ENCODE data around the gene SRP14. TPM values are rescaled to one million over a fixed set of nuclear protein-coding genes. Genes with fewer than 3 reads are reported as not detected.

The SRP14 gene
- total RNA-seq, 1 donor from 2014 or later = 235 TPM

DNA sequence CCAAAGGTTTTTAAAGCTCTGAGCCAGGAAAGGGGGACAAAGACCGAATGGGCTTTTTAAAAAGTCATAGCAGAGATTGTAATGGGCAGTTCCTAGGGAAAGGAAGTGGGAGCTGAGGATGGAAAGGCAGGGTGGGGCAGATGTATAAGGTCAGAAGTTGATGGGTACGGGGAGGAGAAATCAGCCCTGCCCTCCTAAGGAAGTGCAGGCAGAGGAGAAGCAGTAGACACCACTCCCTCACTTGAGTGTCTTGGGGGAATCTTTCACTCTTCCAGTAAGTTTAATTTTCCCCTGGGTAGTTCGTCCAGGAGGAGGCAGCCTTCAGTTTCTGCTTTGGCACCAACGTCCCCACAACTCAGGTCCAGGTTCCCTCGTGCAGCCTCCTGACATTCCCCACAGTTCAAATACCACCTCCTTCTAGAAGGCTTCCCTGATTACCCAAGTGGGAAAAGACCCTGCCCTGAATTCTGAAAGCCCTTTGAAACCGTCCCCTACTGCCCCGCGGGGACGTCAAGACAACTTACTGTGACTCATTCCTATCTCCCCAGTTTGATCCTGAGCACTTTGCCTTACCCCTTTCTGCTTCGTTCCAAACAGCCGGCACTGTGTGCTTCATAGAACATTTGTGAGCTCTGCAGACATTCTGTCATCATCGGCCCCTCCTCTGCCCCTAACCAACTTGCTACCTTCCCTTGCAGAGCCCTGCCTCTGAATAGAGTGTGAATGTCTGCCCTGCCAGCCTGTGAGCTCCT, 14.3 kb upstream of the SRP14 start:
- intact Hi-C loops (cut with micrococcal nuclease) = no loop called here
- DNase-seq (no peak), ATAC-seq (no peak)

- no peak for ATAC-seq
- DNase-seq = no peak
- intact Hi-C loops (cut with micrococcal nuclease) = no loop called here
These were observed 13.6 kb upstream of the SRP14 start for GRCh38 chr15:40052604-40053003.

DNA sequence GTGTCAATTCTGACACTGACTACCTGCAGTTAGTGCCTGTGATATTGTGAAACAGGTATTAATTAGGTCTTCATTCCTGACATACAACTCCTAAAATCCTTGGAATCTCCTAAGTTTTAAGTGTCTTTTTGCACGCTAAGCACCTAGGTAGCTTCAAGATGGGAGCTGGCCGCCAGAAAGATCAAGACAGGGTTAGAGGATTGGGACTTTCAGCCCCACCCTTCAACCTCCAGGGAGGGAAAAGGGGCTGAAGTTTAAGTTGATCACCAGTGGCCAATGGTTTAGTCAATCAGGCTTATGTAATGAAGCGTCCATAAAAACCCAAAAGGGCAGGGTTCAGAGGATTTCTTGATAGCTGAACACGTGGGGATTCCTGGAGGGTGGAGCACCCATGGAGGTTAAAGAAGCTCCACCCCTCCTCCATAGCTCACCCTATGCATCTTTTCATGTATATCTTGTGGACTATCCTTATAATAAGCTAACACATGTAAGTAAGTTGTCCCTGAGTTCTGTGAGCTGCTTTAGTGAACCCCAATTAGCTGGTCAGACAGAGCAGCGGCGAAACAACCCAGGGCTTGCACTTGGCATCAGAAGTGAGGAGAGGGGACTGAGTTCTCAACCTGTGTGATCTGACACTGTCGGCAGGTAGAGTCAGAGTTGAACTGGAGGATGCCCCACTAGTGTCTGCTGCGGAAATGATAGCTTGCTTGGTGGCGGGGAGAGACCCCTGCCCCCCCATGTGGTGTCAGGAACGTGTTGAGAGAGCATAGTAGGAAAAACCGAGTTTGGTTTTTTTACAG, 12.8 kb upstream of the SRP14 start:
- intact Hi-C loops (cut with micrococcal nuclease) = no loop called here
- DNase-seq = no peak
- ATAC-seq = no peak

GRCh38 chr15:40050788-40051470, 11.9 kb upstream of the SRP14 start:
- no peak for ATAC-seq
- intact Hi-C loops (cut with micrococcal nuclease) = no loop called here
- DNase-seq = no peak

GRCh38 chr15:40048926-40049475, 10.0 kb upstream of the SRP14 start:
- intact Hi-C loops (cut with micrococcal nuclease) = loop anchor here (10.0 kb wide), 2 partner anchors 56 to 166 kb away; partner anchors contain the start of gene BMF
- ATAC-seq (no peak), DNase-seq (no peak)

DNA sequence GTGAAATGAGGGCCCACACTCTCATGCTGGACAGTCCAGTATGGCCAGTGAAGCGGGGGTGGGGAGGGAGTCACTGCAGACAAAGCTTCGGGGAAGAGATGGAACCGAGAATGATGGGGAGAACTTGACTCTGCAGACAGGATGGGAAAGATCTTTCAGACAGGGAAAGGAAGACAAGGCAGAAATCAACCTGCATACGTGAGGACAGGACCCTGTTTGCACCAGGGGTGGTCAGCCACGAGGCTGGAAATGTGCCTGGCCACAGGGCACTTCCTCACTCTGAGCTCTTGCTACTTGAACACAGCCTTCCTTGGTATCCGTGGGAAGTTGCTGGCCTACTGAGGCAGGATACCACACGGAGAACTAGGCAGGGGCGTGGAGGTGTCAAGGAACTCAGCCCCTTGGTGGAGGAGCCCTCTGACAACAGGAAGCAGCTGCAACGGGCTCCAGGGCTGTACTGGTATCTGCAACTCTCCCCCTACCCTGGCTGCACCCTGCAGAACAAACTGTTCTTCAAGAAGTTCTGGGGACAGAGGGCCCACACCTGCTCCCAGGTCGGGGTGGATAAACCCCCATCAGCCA, 9.3 kb upstream of the SRP14 start:
- DNase-seq (no peak), ATAC-seq (no peak)
- intact Hi-C loops (cut with micrococcal nuclease) = loop anchor here (10.0 kb wide), 2 partner anchors 56 to 166 kb away; partner anchors contain the start of gene BMF

GRCh38 chr15:40047415-40048210, 8.6 kb upstream of the SRP14 start:
- DNase-seq (peak; percentile 52), ATAC-seq (peak; percentile 42)
- intact Hi-C loops (cut with micrococcal nuclease) = loop anchor here (10.0 kb wide), 2 partner anchors 57 to 167 kb away; partner anchors contain the start of gene BMF

- ATAC-seq = no peak
- DNase-seq = no peak
- intact Hi-C loops (cut with micrococcal nuclease) = loop anchor here (10.0 kb wide), 2 partner anchors 58 to 168 kb away; partner anchors contain the start of gene BMF
These were observed 7.9 kb upstream of the SRP14 start for GRCh38 chr15:40046721-40047414.

DNA sequence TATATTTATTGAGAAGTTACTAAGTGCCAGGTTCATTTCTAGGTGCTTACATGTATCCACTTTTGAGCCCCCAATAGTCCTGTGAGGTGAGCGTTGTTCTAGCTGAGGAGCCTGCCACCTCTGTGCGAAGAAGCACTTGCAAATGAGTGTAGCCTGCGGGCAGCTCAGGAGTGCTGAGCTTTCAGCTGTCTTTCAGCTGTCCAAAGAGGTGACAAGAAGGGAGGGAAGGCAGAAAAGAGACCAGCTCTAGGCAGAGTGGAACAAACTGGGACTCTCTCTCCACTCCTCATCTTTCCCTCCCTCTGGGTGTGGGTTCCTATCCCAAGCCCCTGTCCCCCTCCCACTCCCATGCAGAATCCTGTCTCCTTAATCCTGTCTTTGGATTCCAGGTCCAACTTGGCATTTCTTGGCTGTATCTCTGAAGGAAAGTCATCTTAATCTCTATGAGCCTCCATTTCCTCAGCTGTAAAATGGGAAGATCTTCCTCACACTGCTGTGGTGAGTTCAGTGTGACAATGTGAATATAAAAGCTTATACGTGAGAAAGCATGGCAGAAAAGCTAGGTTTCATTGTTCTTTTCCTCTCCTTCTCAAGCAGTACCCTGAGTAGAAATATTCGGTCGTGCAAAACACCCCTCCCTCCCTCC, 6.7 kb upstream of the SRP14 start:
- ATAC-seq (peak; percentile 6), DNase-seq (no peak)
- intact Hi-C loops (cut with micrococcal nuclease) = loop anchor here (10.0 kb wide), 2 partner anchors 59 to 169 kb away; partner anchors contain the start of gene BMF

DNA sequence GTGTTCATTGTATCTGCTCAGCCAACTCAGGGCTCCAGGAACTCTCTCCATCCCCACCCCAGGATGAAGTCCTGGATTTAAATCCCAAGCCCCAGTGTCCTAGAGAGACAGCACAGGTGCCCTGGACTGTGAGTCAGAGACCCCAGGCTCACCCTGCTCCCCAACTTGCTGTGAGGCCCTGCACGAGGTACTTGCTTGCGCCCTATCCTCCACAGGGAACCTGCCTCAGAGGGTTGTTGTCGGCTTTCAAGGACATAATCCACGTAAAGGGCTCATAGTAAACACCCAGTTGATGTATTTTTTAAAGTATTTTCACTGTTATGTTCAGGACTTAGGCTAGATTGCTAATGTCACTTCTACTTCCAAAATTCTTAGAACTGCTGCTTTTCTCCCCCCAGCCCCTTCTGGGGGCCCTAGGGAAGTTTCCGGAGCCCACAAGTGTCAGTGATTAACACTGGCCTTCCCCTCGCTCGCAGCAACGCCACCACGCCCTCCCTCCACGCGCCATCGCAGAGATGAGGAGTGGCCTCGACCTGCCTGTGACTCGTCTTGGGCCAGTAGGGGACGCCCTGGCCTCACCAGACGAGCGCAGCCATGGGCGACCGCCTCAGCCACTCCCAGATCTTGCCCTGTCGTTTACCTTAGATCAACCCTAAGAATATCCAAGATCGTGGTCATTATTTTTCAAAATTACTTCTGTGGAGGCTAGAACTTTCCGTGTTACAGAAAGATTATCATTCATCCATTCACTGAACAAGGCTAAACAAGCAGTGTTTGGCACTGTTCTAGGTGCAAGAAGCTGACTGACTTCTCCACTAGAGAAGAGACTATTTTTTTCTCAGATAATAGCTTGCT, 6.0 kb upstream of the SRP14 start:
- intact Hi-C loops (cut with micrococcal nuclease) = loop anchor here (10.0 kb wide), 2 partner anchors 60 to 170 kb away; partner anchors contain the start of gene BMF
- DNase-seq (peak; percentile 94), ATAC-seq (peak; percentile 92)

- ATAC-seq (no peak), DNase-seq (no peak)
- intact Hi-C loops (cut with micrococcal nuclease) = loop anchor here (10.0 kb wide), 2 partner anchors 61 to 171 kb away; partner anchors contain the start of gene BMF
These were observed 5.1 kb upstream of the SRP14 start for GRCh38 chr15:40043927-40044716.

DNA sequence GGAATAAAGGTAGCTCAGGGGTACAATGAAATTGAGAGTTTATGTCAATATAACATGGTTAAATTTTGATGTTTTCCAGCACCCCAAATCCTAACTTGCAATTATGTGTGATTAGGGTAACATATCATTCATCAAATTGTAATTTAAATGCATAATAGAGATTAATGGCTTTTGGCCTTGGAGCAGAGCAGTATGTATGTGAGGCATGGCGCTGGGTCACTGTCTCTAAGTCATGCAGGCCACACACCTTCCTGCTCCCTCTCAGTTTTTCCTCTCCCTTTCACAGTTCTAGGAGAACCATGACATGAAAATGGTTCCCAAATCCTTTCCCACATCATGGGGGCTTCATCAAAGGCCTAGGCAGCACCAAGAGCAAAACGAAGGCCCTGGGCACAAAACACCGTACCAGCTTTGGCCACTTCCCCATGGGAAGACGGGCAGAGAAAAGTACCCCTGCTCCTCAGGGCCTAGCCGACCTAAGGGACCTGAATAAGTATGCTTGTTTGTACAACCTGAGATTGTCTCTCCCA, 3.9 kb upstream of the SRP14 start:
- intact Hi-C loops (cut with micrococcal nuclease) = loop anchor here (10.0 kb wide), 2 partner anchors 62 to 172 kb away; partner anchors contain the start of gene BMF
- DNase-seq = no peak
- ATAC-seq = no peak

DNA sequence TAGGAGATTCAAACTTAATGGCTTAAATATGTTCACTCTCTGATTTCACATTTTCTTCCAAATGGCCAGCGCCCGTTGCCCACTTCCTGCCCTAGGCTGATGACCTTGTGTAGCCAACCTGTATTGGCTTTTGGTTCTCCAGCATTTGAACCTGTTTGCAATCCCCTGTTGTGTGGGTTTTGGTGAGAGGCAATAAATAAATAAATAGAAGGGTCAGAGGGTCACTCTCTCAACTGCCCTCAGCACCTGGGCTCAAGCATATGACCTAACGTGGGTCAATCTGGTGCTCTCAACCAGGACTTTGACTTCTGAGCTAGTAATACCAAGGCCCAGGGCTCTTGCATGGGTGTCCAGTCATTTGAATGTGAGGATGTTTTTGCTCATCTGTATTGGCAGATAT, 1.8 kb upstream of the SRP14 start:
- intact Hi-C loops (cut with micrococcal nuclease) = loop anchor here (10.0 kb wide), 2 partner anchors 64 to 174 kb away; partner anchors contain the start of gene BMF

DNA sequence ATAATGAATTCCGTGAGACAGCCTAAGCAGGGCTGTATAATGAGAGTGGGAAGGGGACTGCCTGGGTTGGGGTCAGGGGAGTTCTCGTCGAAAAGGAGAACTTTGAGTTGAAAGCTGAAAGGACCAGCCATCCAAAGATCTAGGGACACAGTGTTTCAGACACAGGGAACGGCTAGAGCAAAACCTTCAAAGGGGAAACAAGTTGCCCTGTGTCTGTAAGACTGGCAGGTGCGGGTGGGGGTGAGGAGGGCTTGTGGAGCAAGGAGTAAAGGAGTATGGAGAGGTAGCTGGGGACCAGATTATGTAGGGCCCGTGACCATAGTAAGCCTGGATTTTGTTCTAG, 1.3 kb upstream of the SRP14 start:
- ATAC-seq (no peak), DNase-seq (no peak)
- intact Hi-C loops (cut with micrococcal nuclease) = loop anchor here (10.0 kb wide), 2 partner anchors 65 to 175 kb away; partner anchors contain the start of gene BMF

More for the DNA sequence above, 1.8 kb upstream of the SRP14 start:
- ATAC-seq (no peak), DNase-seq (no peak)

DNA sequence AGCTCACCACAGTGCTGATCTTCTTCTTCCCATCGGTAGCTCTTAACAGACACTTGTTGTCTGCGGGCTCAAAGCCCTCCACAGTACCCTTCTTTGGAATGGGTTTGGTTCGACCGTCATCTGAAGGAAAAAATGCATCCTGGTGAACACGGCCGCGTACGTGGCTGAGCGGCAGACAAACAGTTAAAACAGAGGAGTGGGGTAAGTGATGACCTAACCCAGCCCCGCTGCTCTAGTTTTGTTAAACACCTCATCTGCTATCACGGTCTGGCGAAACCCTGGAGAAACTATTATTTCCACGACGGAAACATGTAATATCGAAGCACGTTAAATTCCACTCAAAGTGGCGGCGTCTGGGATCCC, 725 bp downstream of the SRP14 start:
- intact Hi-C loops (cut with micrococcal nuclease) = no loop called here

More for the DNA sequence above, 725 bp downstream of the SRP14 start:
- ATAC-seq (no peak), DNase-seq (no peak)

Data from left ventricle myocardium superior (tissue), 1 donor.